WTC11 (cell line): ENCODE data around the gene NUP50.

Experiments
- ATF1 ChIP-seq: sonication (generic); formaldehyde crosslinking; IDR thresholded peaks from 2 replicates; pipeline ENCODE4 v1.8.1; 2023; ENCODE audit warnings: mild to moderate bottlenecking, moderate library complexity, missing genetic modification reagents
- ATF2 ChIP-seq: sonication (generic); formaldehyde crosslinking; IDR thresholded peaks from 2 replicates; pipeline ENCODE4 v1.8.1; 2022; ENCODE audit warnings: low read depth, missing genetic modification reagents, borderline replicate concordance
- ATF3 ChIP-seq: sonication (generic); formaldehyde crosslinking; conservative IDR thresholded peaks from 2 replicates; pipeline ENCODE4 v1.8.1; 2022; ENCODE audit warnings: mild to moderate bottlenecking, missing genetic modification reagents
- CREM ChIP-seq: sonication (generic); formaldehyde crosslinking; IDR thresholded peaks from 2 replicates; pipeline ENCODE4 v1.8.1; 2022; ENCODE audit warnings: mild to moderate bottlenecking, missing genetic modification reagents, moderate library complexity
- ETV6 ChIP-seq: sonication (generic); formaldehyde crosslinking; IDR thresholded peaks from 2 replicates; pipeline ENCODE4 v1.8.1; 2022; ENCODE audit warnings: mild to moderate bottlenecking, missing genetic modification reagents
- FOXP4 ChIP-seq: sonication (generic); formaldehyde crosslinking; IDR thresholded peaks from 2 replicates; pipeline ENCODE4 v1.8.0; 2022; ENCODE audit warnings: mild to moderate bottlenecking, missing genetic modification reagents
- JUN ChIP-seq: sonication (generic); formaldehyde crosslinking; IDR thresholded peaks from 2 replicates; pipeline ENCODE4 v1.8.0; 2023; ENCODE audit warnings: mild to moderate bottlenecking, missing genetic modification reagents
- PREB ChIP-seq: sonication (generic); formaldehyde crosslinking; IDR thresholded peaks from 2 replicates; pipeline ENCODE4 v1.8.1; 2022; ENCODE audit warnings: mild to moderate bottlenecking, missing genetic modification reagents, moderate library complexity, borderline replicate concordance
- ZSCAN18 ChIP-seq: fragments of 250-450 bp; sonication (Bioruptor Pico); IDR thresholded peaks from 2 replicates; pipeline ENCODE4 v2.1.2; 2022; ENCODE audit warnings: mild to moderate bottlenecking, moderate library complexity
- TF ChIP-seq, protein P1 (sequence below): fragments of 200-600 bp; IDR thresholded peaks from 2 replicates; pipeline ENCODE4 v1.8.0; 2022; ENCODE audit warnings: antibody characterized with exemption
- TF ChIP-seq, protein P2 (sequence below): sonication (generic); formaldehyde crosslinking; IDR thresholded peaks from 2 replicates; pipeline ENCODE4 v1.8.1; 2023; ENCODE audit warnings: mild to moderate bottlenecking, missing genetic modification reagents, moderate library complexity

- TF ChIP-seq, protein P1, sequence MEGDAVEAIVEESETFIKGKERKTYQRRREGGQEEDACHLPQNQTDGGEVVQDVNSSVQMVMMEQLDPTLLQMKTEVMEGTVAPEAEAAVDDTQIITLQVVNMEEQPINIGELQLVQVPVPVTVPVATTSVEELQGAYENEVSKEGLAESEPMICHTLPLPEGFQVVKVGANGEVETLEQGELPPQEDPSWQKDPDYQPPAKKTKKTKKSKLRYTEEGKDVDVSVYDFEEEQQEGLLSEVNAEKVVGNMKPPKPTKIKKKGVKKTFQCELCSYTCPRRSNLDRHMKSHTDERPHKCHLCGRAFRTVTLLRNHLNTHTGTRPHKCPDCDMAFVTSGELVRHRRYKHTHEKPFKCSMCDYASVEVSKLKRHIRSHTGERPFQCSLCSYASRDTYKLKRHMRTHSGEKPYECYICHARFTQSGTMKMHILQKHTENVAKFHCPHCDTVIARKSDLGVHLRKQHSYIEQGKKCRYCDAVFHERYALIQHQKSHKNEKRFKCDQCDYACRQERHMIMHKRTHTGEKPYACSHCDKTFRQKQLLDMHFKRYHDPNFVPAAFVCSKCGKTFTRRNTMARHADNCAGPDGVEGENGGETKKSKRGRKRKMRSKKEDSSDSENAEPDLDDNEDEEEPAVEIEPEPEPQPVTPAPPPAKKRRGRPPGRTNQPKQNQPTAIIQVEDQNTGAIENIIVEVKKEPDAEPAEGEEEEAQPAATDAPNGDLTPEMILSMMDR: no peak
- TF ChIP-seq ATF1 (CRISPR knock-in tag) (no peak), PREB (CRISPR knock-in tag) (no peak), JUN (no peak), FOXP4 (CRISPR knock-in tag) (no peak), CREM (no peak), ATF3 (no peak), ATF2 (no peak), ETV6 (no peak), ZSCAN18 (no peak)
- TF ChIP-seq, protein P2, sequence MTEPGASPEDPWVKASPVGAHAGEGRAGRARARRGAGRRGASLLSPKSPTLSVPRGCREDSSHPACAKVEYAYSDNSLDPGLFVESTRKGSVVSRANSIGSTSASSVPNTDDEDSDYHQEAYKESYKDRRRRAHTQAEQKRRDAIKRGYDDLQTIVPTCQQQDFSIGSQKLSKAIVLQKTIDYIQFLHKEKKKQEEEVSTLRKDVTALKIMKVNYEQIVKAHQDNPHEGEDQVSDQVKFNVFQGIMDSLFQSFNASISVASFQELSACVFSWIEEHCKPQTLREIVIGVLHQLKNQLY (CRISPR knock-in tag): no peak
These were observed 44.9 kb downstream of the NUP50 start for GRCh38 chr22:45208696-45208992.
